RKO (cell line): ENCODE data around the gene MRPS25.

Experiments
- DNase-seq: peaks from one replicate; pipeline ENCODE4 v3.0.0-alpha.2; 2016; ENCODE audit warnings: low spot score

MRPS25 gene

GRCh38 chr3:15081960-15082664 lies 17.0 kb upstream of the MRPS25 start:
- DNase-seq: no peak

- no peak for DNase-seq
These were observed 14.0 kb upstream of the MRPS25 start for GRCh38 chr3:15079091-15079490.

GRCh38 chr3:15074500-15074899 lies 9.4 kb upstream of the MRPS25 start:
- DNase-seq: no peak

- DNase-seq: no peak
These were observed 6.6 kb upstream of the MRPS25 start for GRCh38 chr3:15071699-15072098.

GRCh38 chr3:15069441-15069840 lies 4.3 kb upstream of the MRPS25 start:
- DNase-seq: no peak

- DNase-seq: no peak
These were observed 1.4 kb upstream of the MRPS25 start for GRCh38 chr3:15066467-15066866.

- DNase-seq: no peak
These were observed 464 bp upstream of the MRPS25 start for GRCh38 chr3:15065550-15066007.

GRCh38 chr3:15064299-15064834 lies 748 bp downstream of the MRPS25 start:
- DNase-seq: peak; percentile 57

GRCh38 chr3:15063656-15064286 lies 1.3 kb downstream of the MRPS25 start:
- no peak for DNase-seq

GRCh38 chr3:15063238-15063637 lies 1.9 kb downstream of the MRPS25 start:
- no peak for DNase-seq

GRCh38 chr3:15060029-15060428 lies 5.1 kb downstream of the MRPS25 start:
- no peak for DNase-seq

- no peak for DNase-seq
These were observed 8.3 kb downstream of the MRPS25 start for GRCh38 chr3:15056676-15057404.

GRCh38 chr3:15055019-15055557 lies 10.0 kb downstream of the MRPS25 start:
- DNase-seq: no peak

GRCh38 chr3:15053541-15053940 lies 11.6 kb downstream of the MRPS25 start:
- DNase-seq: no peak

- DNase-seq: no peak
These were observed 12.5 kb downstream of the MRPS25 start for GRCh38 chr3:15052335-15053242.

- DNase-seq: peak; percentile 65
These were observed 13.6 kb downstream of the MRPS25 start for GRCh38 chr3:15051531-15051930.

GRCh38 chr3:15050405-15051092 lies 14.6 kb downstream of the MRPS25 start:
- DNase-seq: no peak

GRCh38 chr3:15049584-15049983 lies 15.5 kb downstream of the MRPS25 start:
- DNase-seq: no peak

GRCh38 chr3:15045667-15046066 lies 19.4 kb downstream of the MRPS25 start:
- no peak for DNase-seq

GRCh38 chr3:15044326-15044725 lies 20.8 kb downstream of the MRPS25 start:
- no peak for DNase-seq
